ENCODE measurements around the gene MIER2. TPM values are rescaled to one million over a fixed set of nuclear protein-coding genes. Genes with fewer than 3 reads are reported as not detected.
A peak's percentile ranks its signal among the peaks of the same experiment; 100 is the strongest.

The MIER2 gene
- total and polyA plus RNA-seq, 8 donors, result 5.8 to 29.6 (median 13.2) TPM

- Histone ChIP-seq H3K36me3 (peaks cover 6 to 51% (median 40%) of the 10 kb centered on the region in 4 donors), H3K4me3 (no peak overlapping the region), H3K9me3 (no peaks in the 10 kb centered on the region), H3K27me3 (peaks cover 0 to 58% (median 0%) of the 10 kb centered on the region in 3 donors), H3K4me1 (peaks cover 0 to 11% (median 0%) of the 10 kb centered on the region in 4 donors), H3K27ac (no peak overlapping the region)
- no peak for DNase-seq
- WGBS, 5 donors, result 81 to 90% (median 90%) methylated on average over 8 of the region's 8 CpGs
- TF ChIP-seq POLR2A (IDR thresholded peaks at IDR 0.05) (no peak), CTCF (IDR thresholded peaks at IDR 0.05) (no peak)
- intact Hi-C loops (cut with DNase I; ENCODE audit: low total_unique reads), result no loop called here
Measured at GRCh38 chr19:279231-279630, 65.4 kb downstream of the MIER2 start.

- TF ChIP-seq CTCF (IDR thresholded peaks at IDR 0.05) (no peak), POLR2A (IDR thresholded peaks at IDR 0.05) (no peak), EP300 (IDR thresholded peaks at IDR 0.05) (no peak), POLR2AphosphoS5 (IDR thresholded peaks at IDR 0.05) (no peak)
- no peaks in the 10 kb centered on the region for H3K9me3 ChIP-seq
- no peak overlapping the region for H3K27ac ChIP-seq
- 49 to 64% (median 58%) methylated on average over 21 of the region's 21 CpGs for WGBS, 5 donors
- peak in 1 of 2 donors; percentile 78 for DNase-seq
- H3K4me3 ChIP-seq, result no peak overlapping the region
- intact Hi-C loops (cut with DNase I; ENCODE audit: low total_unique reads), result no loop called here
- peaks cover 0 to 5% (median 0%) of the 10 kb centered on the region in 4 donors for H3K4me1 ChIP-seq
- peaks cover 0 to 58% (median 0%) of the 10 kb centered on the region in 3 donors for H3K27me3 ChIP-seq
- H3K36me3 ChIP-seq, result peaks cover 6 to 36% (median 31%) of the 10 kb centered on the region in 4 donors
Measured at GRCh38 chr19:277581-278165, 66.9 kb downstream of the MIER2 start.

- no peak overlapping the region for H3K27ac ChIP-seq
- H3K36me3 ChIP-seq, result peaks cover 6 to 32% (median 27%) of the 10 kb centered on the region in 4 donors
- 67 to 78% (median 77%) methylated on average over 7 of the region's 7 CpGs for WGBS, 5 donors
- H3K4me1 ChIP-seq, result no peaks in the 10 kb centered on the region
- no peak overlapping the region for H3K4me3 ChIP-seq
- intact Hi-C loops (cut with DNase I; ENCODE audit: low total_unique reads), result no loop called here
- no peaks in the 10 kb centered on the region for H3K9me3 ChIP-seq
- DNase-seq, result no peak
- H3K27me3 ChIP-seq, result peaks cover 0 to 56% (median 0%) of the 10 kb centered on the region in 3 donors
- TF ChIP-seq EP300 (IDR thresholded peaks at IDR 0.05) (no peak), CTCF (IDR thresholded peaks at IDR 0.05) (no peak), POLR2A (IDR thresholded peaks at IDR 0.05) (no peak), POLR2AphosphoS5 (IDR thresholded peaks at IDR 0.05) (no peak)
Measured at GRCh38 chr19:277131-277530, 67.5 kb downstream of the MIER2 start.

- no peak for TF ChIP-seq EP300 (IDR thresholded peaks at IDR 0.05)
- no peak for TF ChIP-seq POLR2A (IDR thresholded peaks at IDR 0.05)
- no peak for TF ChIP-seq CTCF (IDR thresholded peaks at IDR 0.05)
- TF ChIP-seq POLR2AphosphoS5 (IDR thresholded peaks at IDR 0.05), result no peak
- intact Hi-C loops (cut with DNase I; ENCODE audit: low total_unique reads), result no loop called here
- DNase-seq, result no peak
Measured at GRCh38 chr19:275958-276646, 68.5 kb downstream of the MIER2 start.

More at GRCh38 chr19:275958-276646, 68.5 kb downstream of the MIER2 start:
- Histone ChIP-seq H3K4me1 (no peaks in the 10 kb centered on the region), H3K36me3 (peaks cover 3 to 22% (median 18%) of the 10 kb centered on the region in 4 donors), H3K4me3 (no peak overlapping the region), H3K27me3 (peaks cover 0 to 55% (median 0%) of the 10 kb centered on the region in 3 donors), H3K9me3 (no peaks in the 10 kb centered on the region), H3K27ac (no peak overlapping the region)
- 84 to 88% (median 85%) methylated on average over 19 of the region's 19 CpGs for WGBS, 5 donors

All from stomach (tissue), 9 donors.